K562 (cell line): ENCODE data around the gene ANKRD2. TPM values are rescaled to one million over a fixed set of nuclear protein-coding genes. Genes with fewer than 3 reads are reported as not detected.
A peak's percentile ranks its signal among the peaks of the same experiment; 100 is the strongest.

Experiments
- ATAC-seq: fragments of 200-7000 bp; cut with Tn5 transposase; 3 replicates; pipeline ENCODE4 v1.9.1; 2020; ENCODE audit warnings: moderate library complexity
- BruUV-seq: library from RNA; stranded (reverse); fragments of 400-500 nt; replicated peaks from 2 replicates; lab custom pipeline; 2021; lab: Mats Ljungman, UMichigan
- CTCF ChIA-PET: fragments of 300-600 bp; formaldehyde crosslinking; extraction: SDS; loops from one replicate; lab custom pipeline; 2021; ENCODE audit warnings: low intra/inter-chr PET ratio; lab: Yijun Ruan, JAX
- POLR2A ChIA-PET: fragments of 300-600, 350-650 bp; sonication (Branson Sonifier 250); formaldehyde crosslinking; extraction: SDS; loops from one replicate; lab custom pipeline; 2021; ENCODE audit warnings: antibody characterized with exemption, inconsistent platforms; lab: Yijun Ruan, JAX
- DNase-seq, 4 experiments: peaks; one replicate each; pipeline versions ENCODE4 v3.0.0 to v3.0.0-alpha.2; 2011 to 2018; ENCODE audit warnings: low spot score in 3 of 4, mixed read lengths in 3 of 4; ENCODE audit errors: extremely low read depth in 1 of 4
- FAIRE-seq: peaks from 2 replicates; lab custom pipeline; 2011; peaks lifted over from hg19 to GRCh38; lab: Jason Lieb, UNC
- H2AFZ ChIP-seq: 2 replicates; pipeline ENCODE4 v1.6.0; 2011; ENCODE audit warnings: low read depth, low read length, control low read depth, inconsistent platforms
- H3K27ac ChIP-seq: fragments of 200-600 bp; 3 replicates; pipeline ENCODE4 v1.8.0; 2011; ENCODE audit warnings: low read depth, mild to moderate bottlenecking, control low read depth, inconsistent platforms, low read length, moderate library complexity, mixed read lengths; ENCODE audit errors: extremely low read depth
- H3K27me3 ChIP-seq, 2 experiments: fragments of 300-600 bp in 1 of 2; 2 replicates in 1 of 2; 3 replicates in 1 of 2; pipeline versions ENCODE4 v1.6.0 to v1.8.0; 2011; ENCODE audit warnings: inconsistent platforms in 2 of 2, low read length in 2 of 2, mild to moderate bottlenecking in 1 of 2, mixed read lengths in 1 of 2, moderate library complexity in 1 of 2; ENCODE audit not compliant: control insufficient read depth in 2 of 2, insufficient read depth in 2 of 2
- H3K36me3 ChIP-seq: fragments of 300-600 bp; 3 replicates; pipeline ENCODE4 v1.8.0; 2011; ENCODE audit warnings: mild to moderate bottlenecking, low read length, inconsistent platforms; ENCODE audit not compliant: control insufficient read depth, insufficient read depth
- H3K4me1 ChIP-seq, 2 experiments: fragments of 200-600 bp in 1 of 2; replicated peaks in 1 of 2; 2 replicates in 1 of 2; 3 replicates in 1 of 2; pipeline versions ENCODE4 v1.5.1 to v1.8.0; 2011; ENCODE audit warnings: inconsistent platforms in 2 of 2, low read length in 2 of 2, mild to moderate bottlenecking in 1 of 2, mixed read lengths in 1 of 2, moderate library complexity in 1 of 2; ENCODE audit not compliant: control insufficient read depth in 2 of 2, insufficient read depth in 2 of 2
- H3K4me2 ChIP-seq: 2 replicates; pipeline ENCODE4 v1.6.1; 2011; ENCODE audit warnings: low read length, control low read depth, inconsistent platforms, mixed read lengths; ENCODE audit not compliant: insufficient read depth
- H3K4me3 ChIP-seq: fragments of 200-600 bp; sonication (generic), shearing (Covaris generic); 2 replicates; pipeline ENCODE4 v1.5.1; 2016; ENCODE audit warnings: control low read depth, inconsistent platforms
- H3K79me2 ChIP-seq: fragments of 200-600 bp; 3 replicates; pipeline ENCODE4 v1.8.0; 2011; ENCODE audit warnings: low read length, inconsistent platforms; ENCODE audit not compliant: control insufficient read depth, insufficient read depth
- H3K9ac ChIP-seq, 2 experiments: 2 replicates each; pipeline versions ENCODE4 v1.6.0 to v1.6.1; 2011; ENCODE audit warnings: low read depth in 2 of 2, low read length in 2 of 2, control low read depth in 1 of 2, inconsistent platforms in 1 of 2, mild to moderate bottlenecking in 1 of 2, mixed read lengths in 1 of 2; ENCODE audit not compliant: insufficient read depth in 1 of 2
- H3K9me1 ChIP-seq: one replicate; pipeline ENCODE4 v1.6.0; 2011; ENCODE audit warnings: inconsistent platforms, mild to moderate bottlenecking, low read length, moderate library complexity; ENCODE audit not compliant: control insufficient read depth, insufficient read depth
- H3K9me3 ChIP-seq: replicated peaks from 2 replicates; pipeline ENCODE4 v1.5.1; 2011; ENCODE audit warnings: low read depth, low read length, inconsistent platforms; ENCODE audit not compliant: control insufficient read depth, insufficient read depth
- H4K20me1 ChIP-seq: replicated peaks from 2 replicates; pipeline ENCODE4 v1.6.1; 2011; ENCODE audit warnings: low read length, inconsistent platforms, mixed read lengths; ENCODE audit not compliant: control insufficient read depth, insufficient read depth
- ELF4 ChIP-seq: fragments of 450-650 bp; formaldehyde crosslinking; IDR thresholded peaks from 2 replicates; pipeline ENCODE4 v1.4.0; 2022; ENCODE audit warnings: missing genetic modification characterization
- GABPB2 ChIP-seq: fragments of 250-450 bp; sonication (Bioruptor Pico); conservative IDR thresholded peaks from 2 replicates; pipeline ENCODE4 v1.5.1; 2021; ENCODE audit warnings: mild to moderate bottlenecking
- HNRNPUL1 ChIP-seq: fragments of 200-400 bp; formaldehyde crosslinking; IDR thresholded peaks from 2 replicates; pipeline ENCODE4 v1.6.1; 2017; ENCODE audit warnings: low read length
- KDM2B ChIP-seq: fragments of 250-450 bp; sonication (Bioruptor Pico); IDR thresholded peaks from 2 replicates; pipeline ENCODE4 v1.8.0; 2021; ENCODE audit warnings: mild to moderate bottlenecking, moderate library complexity
- NCOA4 ChIP-seq: fragments of 450-650 bp; IDR thresholded peaks from 2 replicates; pipeline ENCODE4 v1.6.1; 2018; ENCODE audit warnings: mild to moderate bottlenecking; ENCODE audit not compliant: partially characterized antibody
- RCOR1 ChIP-seq, 2 experiments: IDR thresholded peaks; 2 replicates each; pipeline ENCODE4 v1.6.1; 2012; ENCODE audit warnings: low read depth in 2 of 2, low read length in 2 of 2, borderline replicate concordance in 1 of 2, improper control_type of control experiment in 1 of 2
- SMAD2 ChIP-seq: fragments of 150-350 bp; IDR thresholded peaks from 2 replicates; pipeline ENCODE4 v1.6.1; 2014; ENCODE audit warnings: low read depth, mild to moderate bottlenecking, low read length
- ZNF224 ChIP-seq: sonication (generic); formaldehyde crosslinking; IDR thresholded peaks from 2 replicates; pipeline ENCODE4 v1.8.0; 2022; ENCODE audit warnings: mild to moderate bottlenecking, missing genetic modification reagents
- ZNF24 ChIP-seq: fragments of 450-650 bp; IDR thresholded peaks from 2 replicates; pipeline ENCODE4 v1.6.1; 2016
- WGBS: fragments of 100-300 bp; shearing (Covaris generic); methylation state at CpG from one replicate; pipeline ENCODE4 v1.1.6; 2016; ENCODE audit warnings: low coverage, mixed read lengths; ENCODE audit not compliant: insufficient coverage; ENCODE audit errors: missing lambda C conversion rate; 5-methylcytosine and 5-hydroxymethylcytosine counted together
- in situ Hi-C: fragments of 300-500 bp; cut with MboI; formaldehyde crosslinking; loops from 4 replicates; pipeline ENCODE4 v1.15.0; 2018; ENCODE audit warnings: inconsistent platforms, mixed read lengths
- intact Hi-C: fragments of 100-400 bp; cut with micrococcal nuclease; formaldehyde crosslinking; loops from 2 replicates; pipeline ENCODE4 v1.14.2; 2022
- polyA plus RNA-seq, 8 experiments: library from polyadenylated mRNA; depleted of rRNA in 4 of 8; stranded (reverse) in 5 of 8; unstranded in 3 of 8; fragments of >200 nt; fragmentation: Nextera tagmentation in 2 of 8; fragmentation: Illumina TruSeq in 1 of 8; extraction: Ambion mirVana in 2 of 8; extraction: Trizol in 1 of 8; gene quantifications; 2 replicates each; pipeline versions ENCODE4 v1.2.1 to v1.2.3, GENCODE V29; 2011 to 2014; ENCODE audit warnings: inconsistent platforms in 1 of 8, missing spikeins in 1 of 8
- total RNA-seq, 7 experiments: library from RNA; depleted of rRNA in 6 of 7; stranded (reverse); fragments of >200 nt in 6 of 7; fragmentation: Illumina TruSeq in 2 of 7; extraction: Trizol in 2 of 7; gene quantifications; 2 replicates each; pipeline versions ENCODE4 v1.2.1 to v1.2.3, GENCODE V29; 2011 to 2021; ENCODE audit warnings: low replicate concordance in 1 of 7
- TF ChIP-seq, protein P1 (sequence below), 3 experiments: IDR thresholded peaks in 2 of 3; conservative IDR thresholded peaks in 1 of 3; 2 replicates each; pipeline ENCODE4 v1.5.1; 2011 to 2012; ENCODE audit warnings: low read length in 3 of 3, mild to moderate bottlenecking in 3 of 3, control low read depth in 2 of 3, improper control_type of control experiment in 1 of 3, inconsistent platforms in 1 of 3, low read depth in 1 of 3, mixed read lengths in 1 of 3, moderate library complexity in 1 of 3; ENCODE audit not compliant: insufficient read depth in 2 of 3
- TF ChIP-seq, protein P2 (sequence below): sonication (generic); formaldehyde crosslinking; IDR thresholded peaks from 2 replicates; pipeline ENCODE4 v1.8.0; 2022; ENCODE audit warnings: missing genetic modification reagents, mild to moderate bottlenecking, borderline replicate concordance
- TF ChIP-seq, protein P3 (sequence below), 2 experiments: fragments of 450-650 bp in 1 of 2; sonication (generic) in 1 of 2; formaldehyde crosslinking in 1 of 2; IDR thresholded peaks in 1 of 2; conservative IDR thresholded peaks in 1 of 2; 2 replicates each; pipeline versions ENCODE4 v1.6.1 to v1.8.1; 2016 to 2023; ENCODE audit warnings: mild to moderate bottlenecking in 2 of 2, moderate library complexity in 2 of 2, inconsistent platforms in 1 of 2, missing genetic modification reagents in 1 of 2

ANKRD2 gene
- total and polyA plus RNA-seq, 9 of the 15 experiments (the other 6 are each of a cell fraction or from before 2014, with no cell fraction given): not detected

GRCh38 chr10:97618285-97618684 lies 45.7 kb downstream of the ANKRD2 start:
- FAIRE-seq (peak; percentile 40), DNase-seq (no peak), ATAC-seq (no peak)
- Histone ChIP-seq H3K36me3 (no peaks in the 10 kb centered on the region; the same call in 2 of the 3 replicates), H3K9me1 (no peaks in the 10 kb centered on the region), H3K4me2 (no peak overlapping the region), H3K4me3 (no peak overlapping the region), H3K4me1 (peaks cover 0 to 3% of the 10 kb centered on the region in 2 experiments; a peak in 1 of 5 replicates), H3K27me3 (no peaks in the 10 kb centered on the region), H3K27ac (no peak overlapping the region), H2AFZ (no peak overlapping the region), H3K9me3 (no peaks in the 10 kb centered on the region), H3K9ac (no peak overlapping the region), H4K20me1 (no peaks in the 10 kb centered on the region), H3K79me2 (no peaks in the 10 kb centered on the region)
- ChIA-PET CTCF (no interaction called here), POLR2A (no interaction called here)
- in situ Hi-C loops (no loop called here), intact Hi-C loops (no loop called here)
- WGBS: 94% methylated on average over 2 of the region's 4 CpGs
- BruUV-seq: no TSS peak
- TF ChIP-seq ELF4 (CRISPR knock-in tag) (no peak), ZNF24 (no peak), GABPB2 (CRISPR knock-in tag) (no peak), RCOR1 (IDR thresholded peaks at IDR 0.05; ENCODE audit: borderline replicate concordance in 1 of 2, low read depth in 2 of 2, low read length in 2 of 2) (no peak), ZNF224 (CRISPR knock-in tag) (no peak), HNRNPUL1 (no peak), NCOA4 (no peak), SMAD2 (no peak), KDM2B (CRISPR knock-in tag) (no peak)
- TF ChIP-seq, protein P1, sequence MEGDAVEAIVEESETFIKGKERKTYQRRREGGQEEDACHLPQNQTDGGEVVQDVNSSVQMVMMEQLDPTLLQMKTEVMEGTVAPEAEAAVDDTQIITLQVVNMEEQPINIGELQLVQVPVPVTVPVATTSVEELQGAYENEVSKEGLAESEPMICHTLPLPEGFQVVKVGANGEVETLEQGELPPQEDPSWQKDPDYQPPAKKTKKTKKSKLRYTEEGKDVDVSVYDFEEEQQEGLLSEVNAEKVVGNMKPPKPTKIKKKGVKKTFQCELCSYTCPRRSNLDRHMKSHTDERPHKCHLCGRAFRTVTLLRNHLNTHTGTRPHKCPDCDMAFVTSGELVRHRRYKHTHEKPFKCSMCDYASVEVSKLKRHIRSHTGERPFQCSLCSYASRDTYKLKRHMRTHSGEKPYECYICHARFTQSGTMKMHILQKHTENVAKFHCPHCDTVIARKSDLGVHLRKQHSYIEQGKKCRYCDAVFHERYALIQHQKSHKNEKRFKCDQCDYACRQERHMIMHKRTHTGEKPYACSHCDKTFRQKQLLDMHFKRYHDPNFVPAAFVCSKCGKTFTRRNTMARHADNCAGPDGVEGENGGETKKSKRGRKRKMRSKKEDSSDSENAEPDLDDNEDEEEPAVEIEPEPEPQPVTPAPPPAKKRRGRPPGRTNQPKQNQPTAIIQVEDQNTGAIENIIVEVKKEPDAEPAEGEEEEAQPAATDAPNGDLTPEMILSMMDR (IDR thresholded peaks at IDR 0.05 in 2 of 3, conservative IDR thresholded peaks at IDR 0.05 in 1 of 3; ENCODE audit: insufficient read depth in 2 of 3, low read depth in 1 of 3, low read length in 3 of 3): no peak
- TF ChIP-seq, protein P2, sequence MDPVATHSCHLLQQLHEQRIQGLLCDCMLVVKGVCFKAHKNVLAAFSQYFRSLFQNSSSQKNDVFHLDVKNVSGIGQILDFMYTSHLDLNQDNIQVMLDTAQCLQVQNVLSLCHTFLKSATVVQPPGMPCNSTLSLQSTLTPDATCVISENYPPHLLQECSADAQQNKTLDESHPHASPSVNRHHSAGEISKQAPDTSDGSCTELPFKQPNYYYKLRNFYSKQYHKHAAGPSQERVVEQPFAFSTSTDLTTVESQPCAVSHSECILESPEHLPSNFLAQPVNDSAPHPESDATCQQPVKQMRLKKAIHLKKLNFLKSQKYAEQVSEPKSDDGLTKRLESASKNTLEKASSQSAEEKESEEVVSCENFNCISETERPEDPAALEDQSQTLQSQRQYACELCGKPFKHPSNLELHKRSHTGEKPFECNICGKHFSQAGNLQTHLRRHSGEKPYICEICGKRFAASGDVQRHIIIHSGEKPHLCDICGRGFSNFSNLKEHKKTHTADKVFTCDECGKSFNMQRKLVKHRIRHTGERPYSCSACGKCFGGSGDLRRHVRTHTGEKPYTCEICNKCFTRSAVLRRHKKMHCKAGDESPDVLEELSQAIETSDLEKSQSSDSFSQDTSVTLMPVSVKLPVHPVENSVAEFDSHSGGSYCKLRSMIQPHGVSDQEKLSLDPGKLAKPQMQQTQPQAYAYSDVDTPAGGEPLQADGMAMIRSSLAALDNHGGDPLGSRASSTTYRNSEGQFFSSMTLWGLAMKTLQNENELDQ (CRISPR knock-in tag): no peak
- TF ChIP-seq, protein P3, sequence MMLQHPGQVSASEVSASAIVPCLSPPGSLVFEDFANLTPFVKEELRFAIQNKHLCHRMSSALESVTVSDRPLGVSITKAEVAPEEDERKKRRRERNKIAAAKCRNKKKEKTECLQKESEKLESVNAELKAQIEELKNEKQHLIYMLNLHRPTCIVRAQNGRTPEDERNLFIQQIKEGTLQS (IDR thresholded peaks at IDR 0.05): no peak
- TF ChIP-seq, protein P3 (CRISPR knock-in tag; conservative IDR thresholded peaks at IDR 0.05): no peak
